ENCODE data around the gene ZNF480. TPM values are rescaled to one million over a fixed set of nuclear protein-coding genes. Genes with fewer than 3 reads are reported as not detected.

ZNF480 gene
- polyA plus RNA-seq, 2 of the 4 experiments (the other 2 are of a cell fraction): 14.1 to 63.6 TPM

GRCh38 chr19:52274191-52274590 is 22.8 kb upstream of the ZNF480 start:
- CTCF ChIA-PET: no interaction called here

DNA sequence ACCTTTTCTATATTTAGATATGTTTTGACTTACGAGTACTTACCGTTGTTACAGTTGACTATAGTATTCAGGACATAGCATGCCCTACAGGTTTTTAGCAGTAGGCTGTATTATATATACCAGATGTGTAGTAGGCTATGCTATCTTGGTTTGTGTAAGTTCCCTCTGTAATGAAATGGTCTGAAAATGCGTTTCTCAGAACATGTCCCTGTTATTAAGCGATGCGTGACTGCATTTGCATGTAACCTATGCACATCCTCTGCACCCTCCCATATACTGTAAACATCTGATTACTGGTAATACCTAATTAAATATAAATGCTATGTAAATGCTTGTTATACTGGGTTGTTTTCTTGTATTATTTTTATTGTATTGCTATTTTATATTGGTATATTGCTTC is 21.0 kb upstream of the ZNF480 start:
- POLR2A ChIA-PET: no interaction called here
- Histone ChIP-seq H3K4me3 (no peak overlapping the region), H3K27ac (no peak overlapping the region), H3K4me2 (no peak overlapping the region), H3K4me1 (no peaks in the 10 kb centered on the region), H3K9me3 (peaks cover 98% of the 10 kb centered on the region)
- CTCF ChIA-PET: no interaction called here
- no peak for TF ChIP-seq HOXB5 (CRISPR knock-in tag; IDR thresholded peaks at IDR 0.05)
- no peak for TF ChIP-seq ZSCAN20 (CRISPR knock-in tag; IDR thresholded peaks at IDR 0.05)
- no peak for TF ChIP-seq RCOR1 (IDR thresholded peaks at IDR 0.05; ENCODE audit: low read depth, low read length)
- TF ChIP-seq TP53 (CRISPR knock-in tag; IDR thresholded peaks at IDR 0.05): no peak
- no peak for TF ChIP-seq NFE2L2 (conservative IDR thresholded peaks at IDR 0.05; ENCODE audit: low read length)
- no peak for TF ChIP-seq ELK1 (IDR thresholded peaks at IDR 0.05; ENCODE audit: low read depth, low read length)
- no peak for TF ChIP-seq RFX5 (IDR thresholded peaks at IDR 0.05)
- TF ChIP-seq CBX2 (IDR thresholded peaks at IDR 0.05; ENCODE audit: borderline replicate concordance, low read depth): no peak
- no peak for TF ChIP-seq JUNB (IDR thresholded peaks at IDR 0.05)
- TF ChIP-seq, protein P1, sequence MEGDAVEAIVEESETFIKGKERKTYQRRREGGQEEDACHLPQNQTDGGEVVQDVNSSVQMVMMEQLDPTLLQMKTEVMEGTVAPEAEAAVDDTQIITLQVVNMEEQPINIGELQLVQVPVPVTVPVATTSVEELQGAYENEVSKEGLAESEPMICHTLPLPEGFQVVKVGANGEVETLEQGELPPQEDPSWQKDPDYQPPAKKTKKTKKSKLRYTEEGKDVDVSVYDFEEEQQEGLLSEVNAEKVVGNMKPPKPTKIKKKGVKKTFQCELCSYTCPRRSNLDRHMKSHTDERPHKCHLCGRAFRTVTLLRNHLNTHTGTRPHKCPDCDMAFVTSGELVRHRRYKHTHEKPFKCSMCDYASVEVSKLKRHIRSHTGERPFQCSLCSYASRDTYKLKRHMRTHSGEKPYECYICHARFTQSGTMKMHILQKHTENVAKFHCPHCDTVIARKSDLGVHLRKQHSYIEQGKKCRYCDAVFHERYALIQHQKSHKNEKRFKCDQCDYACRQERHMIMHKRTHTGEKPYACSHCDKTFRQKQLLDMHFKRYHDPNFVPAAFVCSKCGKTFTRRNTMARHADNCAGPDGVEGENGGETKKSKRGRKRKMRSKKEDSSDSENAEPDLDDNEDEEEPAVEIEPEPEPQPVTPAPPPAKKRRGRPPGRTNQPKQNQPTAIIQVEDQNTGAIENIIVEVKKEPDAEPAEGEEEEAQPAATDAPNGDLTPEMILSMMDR (IDR thresholded peaks at IDR 0.05): no peak
- no peak for TF ChIP-seq RARB (CRISPR knock-in tag; IDR thresholded peaks at IDR 0.05)
- no peak for TF ChIP-seq RAD21 (conservative IDR thresholded peaks at IDR 0.05 in 1 of 2, IDR thresholded peaks at IDR 0.05 in 1 of 2)
- no peak for TF ChIP-seq GATA3 (IDR thresholded peaks at IDR 0.05; ENCODE audit: borderline replicate concordance)
- no peak for TF ChIP-seq ESRRA (IDR thresholded peaks at IDR 0.05; ENCODE audit: borderline replicate concordance, low read length)
- no peak for TF ChIP-seq JUN (IDR thresholded peaks at IDR 0.05)
- TF ChIP-seq HES2 (IDR thresholded peaks at IDR 0.05): no peak
- no peak for TF ChIP-seq CEBPB (IDR thresholded peaks at IDR 0.05)
- no peak for TF ChIP-seq FOXS1 (CRISPR knock-in tag; IDR thresholded peaks at IDR 0.05)
- TF ChIP-seq MAZ (IDR thresholded peaks at IDR 0.05; ENCODE audit: borderline replicate concordance, low read depth, low read length): no peak
- 97% methylated on average over 5 of the region's 5 CpGs for WGBS (ENCODE audit: missing lambda C conversion rate)
- DNase-seq (ENCODE audit: low read depth in 1 of 2, low spot score in 1 of 2) (no peak), FAIRE-seq (no peak), ATAC-seq (no peak)

More at GRCh38 chr19:52274191-52274590, 22.8 kb upstream of the ZNF480 start:
- no peak overlapping the region for H3K27ac ChIP-seq
- 71% methylated on average over 5 of the region's 5 CpGs for WGBS (ENCODE audit: missing lambda C conversion rate)
- H3K9me3 ChIP-seq: peaks cover 85% of the 10 kb centered on the region
- no peaks in the 10 kb centered on the region for H3K4me1 ChIP-seq
- no peak overlapping the region for H3K4me2 ChIP-seq
- no peak overlapping the region for H3K4me3 ChIP-seq
- DNase-seq (ENCODE audit: low read depth in 1 of 2, low spot score in 1 of 2) (no peak), ATAC-seq (no peak), FAIRE-seq (no peak)
- POLR2A ChIA-PET: no interaction called here
- TF ChIP-seq MAFK (IDR thresholded peaks at IDR 0.05; ENCODE audit: partially characterized antibody): no peak
- TF ChIP-seq, protein P2, sequence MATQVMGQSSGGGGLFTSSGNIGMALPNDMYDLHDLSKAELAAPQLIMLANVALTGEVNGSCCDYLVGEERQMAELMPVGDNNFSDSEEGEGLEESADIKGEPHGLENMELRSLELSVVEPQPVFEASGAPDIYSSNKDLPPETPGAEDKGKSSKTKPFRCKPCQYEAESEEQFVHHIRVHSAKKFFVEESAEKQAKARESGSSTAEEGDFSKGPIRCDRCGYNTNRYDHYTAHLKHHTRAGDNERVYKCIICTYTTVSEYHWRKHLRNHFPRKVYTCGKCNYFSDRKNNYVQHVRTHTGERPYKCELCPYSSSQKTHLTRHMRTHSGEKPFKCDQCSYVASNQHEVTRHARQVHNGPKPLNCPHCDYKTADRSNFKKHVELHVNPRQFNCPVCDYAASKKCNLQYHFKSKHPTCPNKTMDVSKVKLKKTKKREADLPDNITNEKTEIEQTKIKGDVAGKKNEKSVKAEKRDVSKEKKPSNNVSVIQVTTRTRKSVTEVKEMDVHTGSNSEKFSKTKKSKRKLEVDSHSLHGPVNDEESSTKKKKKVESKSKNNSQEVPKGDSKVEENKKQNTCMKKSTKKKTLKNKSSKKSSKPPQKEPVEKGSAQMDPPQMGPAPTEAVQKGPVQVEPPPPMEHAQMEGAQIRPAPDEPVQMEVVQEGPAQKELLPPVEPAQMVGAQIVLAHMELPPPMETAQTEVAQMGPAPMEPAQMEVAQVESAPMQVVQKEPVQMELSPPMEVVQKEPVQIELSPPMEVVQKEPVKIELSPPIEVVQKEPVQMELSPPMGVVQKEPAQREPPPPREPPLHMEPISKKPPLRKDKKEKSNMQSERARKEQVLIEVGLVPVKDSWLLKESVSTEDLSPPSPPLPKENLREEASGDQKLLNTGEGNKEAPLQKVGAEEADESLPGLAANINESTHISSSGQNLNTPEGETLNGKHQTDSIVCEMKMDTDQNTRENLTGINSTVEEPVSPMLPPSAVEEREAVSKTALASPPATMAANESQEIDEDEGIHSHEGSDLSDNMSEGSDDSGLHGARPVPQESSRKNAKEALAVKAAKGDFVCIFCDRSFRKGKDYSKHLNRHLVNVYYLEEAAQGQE (IDR thresholded peaks at IDR 0.05): no peak
- TF ChIP-seq, protein P3, sequence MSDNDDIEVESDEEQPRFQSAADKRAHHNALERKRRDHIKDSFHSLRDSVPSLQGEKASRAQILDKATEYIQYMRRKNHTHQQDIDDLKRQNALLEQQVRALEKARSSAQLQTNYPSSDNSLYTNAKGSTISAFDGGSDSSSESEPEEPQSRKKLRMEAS (IDR thresholded peaks at IDR 0.05): no peak
- no peak for TF ChIP-seq SREBF2 (IDR thresholded peaks at IDR 0.05)
- TF ChIP-seq JUN (IDR thresholded peaks at IDR 0.05): no peak
- TF ChIP-seq GATA3 (IDR thresholded peaks at IDR 0.05; ENCODE audit: borderline replicate concordance): no peak
- no peak for TF ChIP-seq HOXA7 (CRISPR knock-in tag; IDR thresholded peaks at IDR 0.05)
- TF ChIP-seq JUNB (IDR thresholded peaks at IDR 0.05): no peak
- TF ChIP-seq, protein P4, sequence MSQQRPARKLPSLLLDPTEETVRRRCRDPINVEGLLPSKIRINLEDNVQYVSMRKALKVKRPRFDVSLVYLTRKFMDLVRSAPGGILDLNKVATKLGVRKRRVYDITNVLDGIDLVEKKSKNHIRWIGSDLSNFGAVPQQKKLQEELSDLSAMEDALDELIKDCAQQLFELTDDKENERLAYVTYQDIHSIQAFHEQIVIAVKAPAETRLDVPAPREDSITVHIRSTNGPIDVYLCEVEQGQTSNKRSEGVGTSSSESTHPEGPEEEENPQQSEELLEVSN (IDR thresholded peaks at IDR 0.05; ENCODE audit: borderline replicate concordance, low read depth): no peak
- TF ChIP-seq TP53 (CRISPR knock-in tag; IDR thresholded peaks at IDR 0.05): no peak
- no peak for TF ChIP-seq FOSB (CRISPR knock-in tag; IDR thresholded peaks at IDR 0.05)
